Measurements from ENCODE around the gene TREML2.

TREML2 gene

GRCh38 chr6:41176189-41176588 lies 24.8 kb downstream of the TREML2 start:
- DNase-seq (ENCODE audit: low read depth): no peak

- DNase-seq (ENCODE audit: low read depth): no peak
Observed at GRCh38 chr6:41175084-41175483, 25.9 kb downstream of the TREML2 start.

DNA sequence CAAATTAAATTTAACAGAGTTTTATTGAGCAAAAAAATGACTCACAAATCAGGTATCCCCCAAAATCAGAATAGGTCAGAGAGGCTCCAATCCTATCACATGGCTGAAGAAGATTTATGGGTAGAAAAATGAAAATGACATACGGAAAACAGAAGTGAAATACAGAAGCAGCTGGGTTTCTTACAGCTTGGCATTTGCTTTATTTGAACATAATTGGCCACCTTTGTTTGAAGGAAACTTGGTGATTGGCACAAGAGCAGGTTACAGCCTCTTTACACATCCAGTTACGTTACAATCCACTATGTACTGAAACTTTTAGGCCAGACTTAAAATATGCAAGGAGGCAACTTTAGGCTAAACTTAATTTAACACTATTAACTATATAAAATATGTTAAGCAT lies 26.3 kb downstream of the TREML2 start:
- no peak for DNase-seq (ENCODE audit: low read depth)

GRCh38 chr6:41171908-41172307 lies 29.0 kb downstream of the TREML2 start:
- no peak for DNase-seq (ENCODE audit: low read depth)

GRCh38 chr6:41170547-41171160 lies 30.3 kb downstream of the TREML2 start:
- DNase-seq (ENCODE audit: low read depth): no peak

DNA sequence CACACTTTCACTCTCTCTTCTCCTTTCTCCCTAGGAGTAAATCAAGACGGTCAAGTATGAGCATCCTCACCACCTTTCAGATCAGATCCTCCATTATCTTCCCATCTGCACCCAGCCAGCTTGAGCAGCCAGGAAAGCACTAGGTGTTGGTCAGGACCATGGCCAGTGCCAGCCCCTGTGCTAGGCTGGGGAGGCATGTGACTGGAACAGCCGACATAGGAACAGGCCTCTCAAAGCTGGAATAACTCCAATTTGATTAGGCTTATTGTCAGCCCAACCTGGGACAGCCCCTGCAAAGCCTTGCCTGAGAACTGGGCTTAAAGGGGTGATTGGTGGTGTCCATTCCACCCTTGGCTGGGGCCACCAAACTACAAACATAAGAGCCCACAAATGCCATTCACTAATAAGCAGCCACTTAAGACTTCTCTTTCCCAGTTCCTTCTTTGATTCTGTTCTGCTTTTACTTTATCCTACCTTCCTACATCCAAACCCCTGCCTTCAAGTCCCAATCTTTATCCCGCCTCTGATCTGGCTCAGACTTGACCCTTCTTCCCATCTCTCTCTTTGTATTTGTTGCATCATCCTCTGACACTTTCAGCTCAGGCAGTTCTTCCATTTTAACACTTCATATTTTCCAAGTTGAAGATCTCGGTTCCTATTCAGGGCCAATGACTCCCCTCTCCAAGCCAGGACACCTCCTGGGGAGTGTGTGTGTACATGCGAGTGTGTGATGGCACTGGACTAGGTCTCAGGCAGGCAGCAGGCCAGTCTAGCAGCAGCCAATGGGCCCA lies 33.6 kb downstream of the TREML2 start:
- DNase-seq (ENCODE audit: low read depth): no peak

- no peak for DNase-seq (ENCODE audit: low read depth)
Observed at GRCh38 chr6:41164551-41165120, 36.3 kb downstream of the TREML2 start.

DNA sequence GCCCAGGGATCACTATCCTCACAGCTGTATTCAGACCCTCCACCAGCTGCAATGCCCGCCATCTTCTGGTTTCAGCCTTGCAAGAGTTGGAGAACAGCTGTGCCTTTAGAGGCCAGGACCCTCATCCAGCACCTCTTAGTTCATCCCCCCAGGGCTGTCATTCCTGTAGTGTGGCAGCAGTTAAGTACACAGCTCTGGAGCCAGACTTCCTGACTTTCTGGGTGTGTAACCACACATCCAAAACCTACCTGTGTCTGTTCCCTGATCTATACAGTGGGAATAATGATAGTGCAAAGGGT lies 37.6 kb downstream of the TREML2 start:
- no peak for DNase-seq (ENCODE audit: low read depth)

GRCh38 chr6:41162687-41163418 lies 38.1 kb downstream of the TREML2 start, which contains the start of gene TREM2:
Gene TREM2, minus strand, starts transcription at chr6:41163116. Its CDS starts 34 bp downstream, at chr6:41163082.
- no peak for DNase-seq (ENCODE audit: low read depth)

GRCh38 chr6:41161851-41162552 lies 38.9 kb downstream of the TREML2 start:
- DNase-seq (ENCODE audit: low read depth): no peak

GRCh38 chr6:41161380-41161779 lies 39.6 kb downstream of the TREML2 start:
- no peak for DNase-seq (ENCODE audit: low read depth)

GRCh38 chr6:41160933-41161332 lies 40.0 kb downstream of the TREML2 start:
- no peak for DNase-seq (ENCODE audit: low read depth)

GRCh38 chr6:41159415-41160082 lies 41.4 kb downstream of the TREML2 start:
- DNase-seq (ENCODE audit: low read depth): no peak

GRCh38 chr6:41157323-41157722 lies 43.6 kb downstream of the TREML2 start:
- no peak for DNase-seq (ENCODE audit: low read depth)

GRCh38 chr6:41156771-41157170 lies 44.2 kb downstream of the TREML2 start:
- DNase-seq (ENCODE audit: low read depth): no peak

DNA sequence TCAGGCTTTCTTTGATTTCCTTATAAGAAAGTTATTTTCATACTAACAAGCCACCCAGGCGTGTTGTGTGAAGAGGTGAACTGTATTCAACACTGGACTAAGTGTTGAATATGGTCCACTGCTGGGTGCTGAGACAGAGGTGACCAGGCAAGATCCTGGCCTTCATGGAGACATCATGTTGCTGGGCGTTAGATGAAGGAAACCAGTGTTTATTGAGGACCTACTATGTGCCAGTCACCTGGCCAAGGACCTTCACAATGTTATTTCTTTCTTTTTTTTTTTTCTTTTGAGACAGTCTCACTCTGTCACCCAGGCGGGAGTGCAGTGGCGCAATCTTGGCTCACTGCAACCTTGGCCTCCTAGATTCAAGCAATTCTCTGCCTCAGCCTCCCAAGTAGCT lies 44.9 kb downstream of the TREML2 start:
- DNase-seq (ENCODE audit: low read depth): no peak

DNA sequence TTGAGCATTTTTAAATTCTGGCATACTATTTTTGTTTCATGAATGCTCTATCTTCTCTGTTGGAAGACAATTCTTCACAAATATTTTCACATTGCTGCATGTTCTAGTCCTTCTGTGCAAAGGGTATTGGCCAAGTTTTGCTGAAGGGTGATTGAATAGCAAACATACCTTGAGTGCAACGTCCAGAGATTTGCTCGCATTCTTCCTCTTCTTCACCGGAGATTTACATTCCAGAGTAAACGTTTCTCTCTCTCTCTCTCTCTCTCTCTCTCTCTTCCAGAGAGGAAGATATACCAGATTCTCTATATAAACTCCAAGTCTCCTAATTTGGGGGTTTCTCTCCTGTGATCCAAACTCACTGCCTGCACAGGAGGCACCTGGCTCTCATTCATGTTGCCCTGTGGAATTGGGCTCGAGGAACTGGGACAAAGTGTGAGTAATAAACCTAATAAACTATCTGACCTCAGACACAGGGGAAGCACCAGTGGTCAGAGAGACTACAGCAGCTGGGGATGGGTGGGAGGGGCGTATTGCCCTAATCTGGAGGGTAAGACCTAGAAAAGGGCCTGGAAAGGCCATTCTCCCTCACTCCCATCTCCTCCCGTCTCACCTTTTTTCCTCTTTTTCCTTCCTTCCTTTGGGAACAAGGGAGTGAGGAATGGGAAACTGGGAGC lies 45.7 kb downstream of the TREML2 start:
- DNase-seq (ENCODE audit: low read depth): no peak

GRCh38 chr6:41153992-41154625 lies 46.8 kb downstream of the TREML2 start, which contains the start of gene TREML1:
Gene TREML1, minus strand, starts transcription at chr6:41154347. Its CDS starts 59 bp downstream, at chr6:41154288.
- no peak for DNase-seq (ENCODE audit: low read depth)

GRCh38 chr6:41153451-41153850 lies 47.5 kb downstream of the TREML2 start:
- DNase-seq (ENCODE audit: low read depth): no peak

DNA sequence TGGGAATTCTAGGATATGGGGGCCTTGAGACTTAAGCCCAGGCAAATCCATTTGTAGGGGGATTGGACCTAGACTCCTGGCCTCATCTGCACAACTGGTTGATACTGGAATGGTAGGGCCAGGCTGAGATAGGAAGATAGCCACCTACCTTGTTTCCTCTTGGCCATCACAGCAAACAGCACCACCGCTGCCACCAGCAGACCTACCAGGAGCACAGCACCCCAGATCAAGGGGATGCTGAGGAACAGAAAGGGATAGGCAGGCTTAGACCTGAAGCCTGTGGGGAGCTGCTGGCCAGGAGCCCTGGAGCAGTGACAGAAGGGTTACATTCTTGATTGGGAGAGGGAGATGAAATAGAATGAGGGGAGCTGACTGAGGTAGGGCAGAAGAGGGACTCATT lies 50.3 kb downstream of the TREML2 start:
- no peak for DNase-seq (ENCODE audit: low read depth)
